ENCODE data around the gene GYS1. TPM values are rescaled to one million over a fixed set of nuclear protein-coding genes. Genes with fewer than 3 reads are reported as not detected.
A peak's percentile ranks its signal among the peaks of the same experiment; 100 is the strongest.

GYS1 gene
- total RNA-seq, 1 donor from 2014 or later = 17.7 TPM

GRCh38 chr19:48954595-48955307 is 38.4 kb downstream of the GYS1 start, which contains the start of gene BAX:
Gene BAX, plus strand, starts transcription at chr19:48954875. Its CDS starts 54 bp downstream, at chr19:48954929.
- peaks cover 10% of the 10 kb centered on the region for H3F3A ChIP-seq (ENCODE audit: low read depth)
- TF ChIP-seq EZH2phosphoT487 (IDR thresholded peaks at IDR 0.05) (no peak), CTCF (IDR thresholded peaks at IDR 0.05) (no peak)
- H3K36me3 ChIP-seq = peaks cover 3% of the 10 kb centered on the region
- no peaks in the 10 kb centered on the region for H3K9me3 ChIP-seq (ENCODE audit: low read depth)
- Mint-ChIP-seq H3K36me3 (peaks cover 9% of the 10 kb centered on the region), H3K4me3 (peak within 1 kb of the TSS; percentile 85), H3K4me1 (peaks cover 10% of the 10 kb centered on the region), H3K27ac (peak within 1 kb of the TSS; percentile 62), H3K9me3 (no peaks in the 10 kb centered on the region), H3K27me3 (ENCODE audit: insufficient read depth, low read depth) (peaks cover 2% of the 10 kb centered on the region)
- peak; percentile 99 for DNase-seq (ENCODE audit: low spot score)
- peaks cover 24% of the 10 kb centered on the region for H3K79me2 ChIP-seq (ENCODE audit: low read depth)
- no peak within 1 kb of the TSS for H3K27ac ChIP-seq
- H2AFZ ChIP-seq (replicated peaks) = peak within 1 kb of the TSS; percentile 81
- H3K4me3 ChIP-seq = peak within 1 kb of the TSS; percentile 97
- peak within 1 kb of the TSS; percentile 87 for H3K9ac ChIP-seq
- peaks cover 8% of the 10 kb centered on the region for H3K4me1 ChIP-seq
- H3K27me3 ChIP-seq = no peaks in the 10 kb centered on the region
- peak within 1 kb of the TSS; percentile 95 for H3K4me2 ChIP-seq
- H4K20me1 ChIP-seq (ENCODE audit: low read depth) = no peaks in the 10 kb centered on the region

- H3K36me3 Mint-ChIP-seq = peaks cover 9% of the 10 kb centered on the region
- Histone ChIP-seq H3K9me3 (ENCODE audit: low read depth) (no peaks in the 10 kb centered on the region), H3K27me3 (no peaks in the 10 kb centered on the region), H3F3A (ENCODE audit: low read depth) (peaks cover 10% of the 10 kb centered on the region), H3K4me1 (peaks cover 8% of the 10 kb centered on the region), H3K4me2 (peak overlapping the region; percentile 95), H3K4me3 (peak overlapping the region; percentile 97), H3K27ac (no peak overlapping the region), H4K20me1 (ENCODE audit: low read depth) (no peaks in the 10 kb centered on the region), H3K9ac (no peak overlapping the region), H2AFZ (replicated peaks) (peak overlapping the region; percentile 81), H3K79me2 (ENCODE audit: low read depth) (peaks cover 24% of the 10 kb centered on the region), H3K36me3 (peaks cover 3% of the 10 kb centered on the region)
- H3K27ac Mint-ChIP-seq = peak overlapping the region; percentile 62
- peaks cover 2% of the 10 kb centered on the region for H3K27me3 Mint-ChIP-seq (ENCODE audit: insufficient read depth, low read depth)
- no peak for DNase-seq (ENCODE audit: low spot score)
- peaks cover 10% of the 10 kb centered on the region for H3K4me1 Mint-ChIP-seq
- peak overlapping the region; percentile 85 for H3K4me3 Mint-ChIP-seq
- no peaks in the 10 kb centered on the region for H3K9me3 Mint-ChIP-seq
- TF ChIP-seq CTCF (IDR thresholded peaks at IDR 0.05) = no peak
- no peak for TF ChIP-seq EZH2phosphoT487 (IDR thresholded peaks at IDR 0.05)
- no peak for TF ChIP-seq EZH2 (IDR thresholded peaks at IDR 0.05)
Observed at GRCh38 chr19:48953990-48954594, 39.0 kb downstream of the GYS1 start.

- Histone ChIP-seq H3K4me3 (no peak overlapping the region), H3K9ac (no peak overlapping the region), H3K4me1 (peaks cover 8% of the 10 kb centered on the region), H2AFZ (replicated peaks) (no peak overlapping the region), H4K20me1 (ENCODE audit: low read depth) (no peaks in the 10 kb centered on the region), H3F3A (ENCODE audit: low read depth) (peaks cover 6% of the 10 kb centered on the region), H3K4me2 (no peak overlapping the region), H3K36me3 (peaks cover 3% of the 10 kb centered on the region), H3K79me2 (ENCODE audit: low read depth) (peaks cover 24% of the 10 kb centered on the region), H3K9me3 (ENCODE audit: low read depth) (no peaks in the 10 kb centered on the region), H3K27me3 (no peaks in the 10 kb centered on the region), H3K27ac (no peak overlapping the region)
- Mint-ChIP-seq H3K27me3 (ENCODE audit: insufficient read depth, low read depth) (peaks cover 5% of the 10 kb centered on the region), H3K9me3 (peaks cover 2% of the 10 kb centered on the region), H3K4me3 (no peak overlapping the region), H3K36me3 (peaks cover 9% of the 10 kb centered on the region), H3K27ac (no peak overlapping the region), H3K4me1 (peaks cover 10% of the 10 kb centered on the region)
- DNase-seq (ENCODE audit: low spot score) = no peak
- TF ChIP-seq EZH2 (IDR thresholded peaks at IDR 0.05) (no peak), EZH2phosphoT487 (IDR thresholded peaks at IDR 0.05) (no peak), CTCF (IDR thresholded peaks at IDR 0.05) (no peak)
Observed at GRCh38 chr19:48953141-48953540, 40.0 kb downstream of the GYS1 start.

All from neural progenitor cell (in vitro differentiated cells).